ENCODE measurements around the gene IGF2BP1. TPM values are rescaled to one million over a fixed set of nuclear protein-coding genes. Genes with fewer than 3 reads are reported as not detected.
"Not testable (repeated sequence)": the region's sequence is repeated elsewhere in the genome, so short reads cannot be mapped to it uniquely, and the experiment has no call there.

The IGF2BP1 gene
- polyA plus RNA-seq, 1 donor: 30.7 TPM

- WGBS (ENCODE audit: insufficient coverage, low lambda C conversion rate): 100% methylated on average over 3 of the region's 13 CpGs
Measured at GRCh38 chr17:49036270-49036626, 39.1 kb downstream of the IGF2BP1 start.

GRCh38 chr17:49038138-49038537 lies 41.0 kb downstream of the IGF2BP1 start:
- Histone ChIP-seq H3K9me3 (ENCODE audit: control insufficient read depth, low read depth, low read length) (peaks cover 3% of the 10 kb centered on the region), H3K4me1 (ENCODE audit: control insufficient read depth, insufficient read depth, low read length) (no peaks in the 10 kb centered on the region), H3K27me3 (ENCODE audit: control insufficient read depth, insufficient read depth, low read length) (no peaks in the 10 kb centered on the region), H3K27ac (ENCODE audit: low read length) (no peak overlapping the region), H3K36me3 (ENCODE audit: control insufficient read depth, insufficient read depth, low read length) (peaks cover 68% of the 10 kb centered on the region), H3K4me3 (ENCODE audit: low read length) (no peak overlapping the region)
- DNase-seq: no peak
- WGBS (ENCODE audit: insufficient coverage, low lambda C conversion rate): no CpG with 5 or more reads among the region's 8 CpGs

More at GRCh38 chr17:49036270-49036626, 39.1 kb downstream of the IGF2BP1 start:
- DNase-seq: no peak
- Histone ChIP-seq H3K4me3 (ENCODE audit: low read length) (no peak overlapping the region), H3K9me3 (ENCODE audit: control insufficient read depth, low read depth, low read length) (peaks cover 3% of the 10 kb centered on the region), H3K27ac (ENCODE audit: low read length) (no peak overlapping the region), H3K36me3 (ENCODE audit: control insufficient read depth, insufficient read depth, low read length) (peaks cover 59% of the 10 kb centered on the region), H3K4me1 (ENCODE audit: control insufficient read depth, insufficient read depth, low read length) (peaks cover 2% of the 10 kb centered on the region), H3K27me3 (ENCODE audit: control insufficient read depth, insufficient read depth, low read length) (no peaks in the 10 kb centered on the region)

GRCh38 chr17:49038544-49038943 lies 41.4 kb downstream of the IGF2BP1 start:
- Histone ChIP-seq H3K27me3 (ENCODE audit: control insufficient read depth, insufficient read depth, low read length) (no peaks in the 10 kb centered on the region), H3K4me1 (ENCODE audit: control insufficient read depth, insufficient read depth, low read length) (no peaks in the 10 kb centered on the region), H3K4me3 (ENCODE audit: low read length) (no peak overlapping the region), H3K9me3 (ENCODE audit: control insufficient read depth, low read depth, low read length) (peaks cover 3% of the 10 kb centered on the region), H3K27ac (ENCODE audit: low read length) (no peak overlapping the region), H3K36me3 (ENCODE audit: control insufficient read depth, insufficient read depth, low read length) (peaks cover 71% of the 10 kb centered on the region)
- WGBS (ENCODE audit: insufficient coverage, low lambda C conversion rate): no CpG with 5 or more reads among the region's 2 CpGs
- DNase-seq: no peak

DNA sequence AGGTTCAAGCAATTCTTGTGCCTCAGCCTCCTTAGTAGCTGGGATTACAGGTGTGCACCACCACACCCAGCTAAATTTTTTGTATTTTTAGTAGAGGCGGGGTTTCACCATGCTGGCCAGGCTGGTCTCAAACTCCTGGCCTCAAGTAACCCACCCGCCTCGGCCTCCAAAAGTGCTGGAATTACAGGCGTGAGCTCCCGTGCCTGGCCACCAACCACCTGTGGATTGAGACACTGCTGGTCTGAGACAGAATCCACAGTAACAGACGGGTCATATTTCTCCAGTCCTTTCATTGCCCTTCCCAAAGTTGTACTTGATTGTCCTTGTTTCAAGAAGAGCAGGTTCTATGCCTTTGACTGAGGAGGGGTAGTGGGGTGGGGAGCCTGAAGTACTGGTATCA lies 42.3 kb downstream of the IGF2BP1 start:
- WGBS (ENCODE audit: insufficient coverage, low lambda C conversion rate): no CpG with 5 or more reads among the region's 6 CpGs
- not testable (repeated sequence) for H3K27ac ChIP-seq (ENCODE audit: low read length); H3K4me1 ChIP-seq (ENCODE audit: control insufficient read depth, insufficient read depth, low read length); H3K9me3 ChIP-seq (ENCODE audit: control insufficient read depth, low read depth, low read length); DNase-seq; H3K27me3 ChIP-seq (ENCODE audit: control insufficient read depth, insufficient read depth, low read length); H3K4me3 ChIP-seq (ENCODE audit: low read length)
- peaks cover 75% of the 10 kb centered on the region for H3K36me3 ChIP-seq (ENCODE audit: control insufficient read depth, insufficient read depth, low read length)

- Histone ChIP-seq H3K27ac (ENCODE audit: low read length) (no peak overlapping the region), H3K27me3 (ENCODE audit: control insufficient read depth, insufficient read depth, low read length) (no peaks in the 10 kb centered on the region), H3K9me3 (ENCODE audit: control insufficient read depth, low read depth, low read length) (no peaks in the 10 kb centered on the region), H3K4me3 (ENCODE audit: low read length) (no peak overlapping the region), H3K4me1 (ENCODE audit: control insufficient read depth, insufficient read depth, low read length) (no peaks in the 10 kb centered on the region), H3K36me3 (ENCODE audit: control insufficient read depth, insufficient read depth, low read length) (peaks cover 89% of the 10 kb centered on the region)
- DNase-seq: no peak
- WGBS (ENCODE audit: insufficient coverage, low lambda C conversion rate): no CpG with 5 or more reads among the region's 4 CpGs
Measured at GRCh38 chr17:49041527-49041926, 44.3 kb downstream of the IGF2BP1 start.

DNA sequence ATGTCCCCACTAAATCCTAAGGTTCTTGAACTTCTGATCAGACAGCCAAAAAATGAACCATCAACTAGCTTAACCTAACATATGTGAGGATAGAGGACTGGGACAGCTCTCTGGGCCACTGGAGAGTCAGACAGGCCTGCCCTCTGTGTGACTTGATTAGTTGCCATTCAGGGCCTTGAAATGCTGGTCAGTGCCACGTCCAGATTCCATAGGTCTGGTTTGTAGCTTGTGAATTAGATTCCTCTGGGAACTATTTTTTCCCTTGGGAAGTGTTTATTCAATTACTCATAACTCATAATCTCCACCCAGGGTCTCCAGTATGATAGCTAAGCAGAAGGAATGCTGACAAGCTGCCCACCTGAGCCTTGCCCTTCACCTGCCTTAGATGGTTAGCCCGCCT lies 48.2 kb downstream of the IGF2BP1 start:
- Histone ChIP-seq H3K27me3 (ENCODE audit: control insufficient read depth, insufficient read depth, low read length) (no peaks in the 10 kb centered on the region), H3K36me3 (ENCODE audit: control insufficient read depth, insufficient read depth, low read length) (peaks cover 93% of the 10 kb centered on the region), H3K4me3 (ENCODE audit: low read length) (no peak overlapping the region), H3K27ac (ENCODE audit: low read length) (no peak overlapping the region), H3K9me3 (ENCODE audit: control insufficient read depth, low read depth, low read length) (no peaks in the 10 kb centered on the region), H3K4me1 (ENCODE audit: control insufficient read depth, insufficient read depth, low read length) (no peaks in the 10 kb centered on the region)
- no peak for DNase-seq
- WGBS (ENCODE audit: insufficient coverage, low lambda C conversion rate): no CpG with 5 or more reads among the region's 2 CpGs

DNA sequence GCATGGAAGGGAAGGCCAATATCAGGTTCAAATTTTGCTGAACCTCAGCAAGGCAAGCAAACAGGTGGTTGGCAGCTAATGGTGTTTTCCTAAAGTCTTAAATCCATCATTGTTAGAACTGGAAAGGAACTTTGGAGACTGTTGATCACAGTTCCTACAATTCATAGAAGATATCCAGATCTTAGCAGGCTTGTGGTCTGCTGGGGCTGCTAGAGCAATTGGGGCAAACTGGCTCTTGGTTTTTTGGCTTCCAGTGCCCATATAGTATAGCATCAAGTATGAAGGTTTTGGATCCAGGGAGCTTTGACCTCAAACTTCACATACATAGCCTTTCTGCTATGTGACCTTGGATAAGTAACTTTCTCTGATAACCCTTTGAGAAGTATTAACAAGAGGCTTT lies 49.7 kb downstream of the IGF2BP1 start:
- no peaks in the 10 kb centered on the region for H3K9me3 ChIP-seq (ENCODE audit: control insufficient read depth, low read depth, low read length)
- H3K36me3 ChIP-seq (ENCODE audit: control insufficient read depth, insufficient read depth, low read length): peaks cover 93% of the 10 kb centered on the region

DNA sequence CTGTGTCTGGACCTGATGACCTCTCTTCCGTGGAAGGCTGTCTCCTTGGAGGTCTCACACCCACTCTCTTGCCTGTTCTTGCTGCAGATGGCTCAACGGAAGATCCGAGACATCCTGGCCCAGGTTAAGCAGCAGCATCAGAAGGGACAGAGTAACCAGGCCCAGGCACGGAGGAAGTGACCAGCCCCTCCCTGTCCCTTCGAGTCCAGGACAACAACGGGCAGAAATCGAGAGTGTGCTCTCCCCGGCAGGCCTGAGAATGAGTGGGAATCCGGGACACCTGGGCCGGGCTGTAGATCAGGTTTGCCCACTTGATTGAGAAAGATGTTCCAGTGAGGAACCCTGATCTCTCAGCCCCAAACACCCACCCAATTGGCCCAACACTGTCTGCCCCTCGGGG lies 52.1 kb downstream of the IGF2BP1 start:
- Histone ChIP-seq H3K4me1 (ENCODE audit: control insufficient read depth, insufficient read depth, low read length) (peaks cover 4% of the 10 kb centered on the region), H3K27me3 (ENCODE audit: control insufficient read depth, insufficient read depth, low read length) (no peaks in the 10 kb centered on the region), H3K4me3 (ENCODE audit: low read length) (no peak overlapping the region), H3K27ac (ENCODE audit: low read length) (no peak overlapping the region), H3K9me3 (ENCODE audit: control insufficient read depth, low read depth, low read length) (no peaks in the 10 kb centered on the region), H3K36me3 (ENCODE audit: control insufficient read depth, insufficient read depth, low read length) (peaks cover 85% of the 10 kb centered on the region)
- DNase-seq: no peak
- 40% methylated on average over 1 of the region's 11 CpGs for WGBS (ENCODE audit: insufficient coverage, low lambda C conversion rate)

More for the DNA sequence above, 49.7 kb downstream of the IGF2BP1 start:
- Histone ChIP-seq H3K27me3 (ENCODE audit: control insufficient read depth, insufficient read depth, low read length) (no peaks in the 10 kb centered on the region), H3K27ac (ENCODE audit: low read length) (no peak overlapping the region), H3K4me1 (ENCODE audit: control insufficient read depth, insufficient read depth, low read length) (no peaks in the 10 kb centered on the region), H3K4me3 (ENCODE audit: low read length) (no peak overlapping the region)
- DNase-seq: no peak

GRCh38 chr17:49050611-49051010 lies 53.4 kb downstream of the IGF2BP1 start:
- no peaks in the 10 kb centered on the region for H3K27me3 ChIP-seq (ENCODE audit: control insufficient read depth, insufficient read depth, low read length)
- H3K9me3 ChIP-seq (ENCODE audit: control insufficient read depth, low read depth, low read length): no peaks in the 10 kb centered on the region
- no peak overlapping the region for H3K4me3 ChIP-seq (ENCODE audit: low read length)
- H3K27ac ChIP-seq (ENCODE audit: low read length): no peak overlapping the region
- no CpG with 5 or more reads among the region's 2 CpGs for WGBS (ENCODE audit: insufficient coverage, low lambda C conversion rate)
- peaks cover 75% of the 10 kb centered on the region for H3K36me3 ChIP-seq (ENCODE audit: control insufficient read depth, insufficient read depth, low read length)
- no peak for DNase-seq
- H3K4me1 ChIP-seq (ENCODE audit: control insufficient read depth, insufficient read depth, low read length): peaks cover 4% of the 10 kb centered on the region

- no peak overlapping the region for H3K4me3 ChIP-seq (ENCODE audit: low read length)
- H3K27me3 ChIP-seq (ENCODE audit: control insufficient read depth, insufficient read depth, low read length): no peaks in the 10 kb centered on the region
- H3K9me3 ChIP-seq (ENCODE audit: control insufficient read depth, low read depth, low read length): no peaks in the 10 kb centered on the region
- peaks cover 4% of the 10 kb centered on the region for H3K4me1 ChIP-seq (ENCODE audit: control insufficient read depth, insufficient read depth, low read length)
- no peak for DNase-seq
- peaks cover 68% of the 10 kb centered on the region for H3K36me3 ChIP-seq (ENCODE audit: control insufficient read depth, insufficient read depth, low read length)
- no peak overlapping the region for H3K27ac ChIP-seq (ENCODE audit: low read length)
- no CpG with 5 or more reads among the region's 1 CpG for WGBS (ENCODE audit: insufficient coverage, low lambda C conversion rate)
Measured at GRCh38 chr17:49051269-49051668, 54.1 kb downstream of the IGF2BP1 start.

- peaks cover 54% of the 10 kb centered on the region for H3K36me3 ChIP-seq (ENCODE audit: control insufficient read depth, insufficient read depth, low read length)
- H3K4me1 ChIP-seq (ENCODE audit: control insufficient read depth, insufficient read depth, low read length): peaks cover 4% of the 10 kb centered on the region
- no CpG with 5 or more reads among the region's 6 CpGs for WGBS (ENCODE audit: insufficient coverage, low lambda C conversion rate)
- DNase-seq: no peak
- no peak overlapping the region for H3K27ac ChIP-seq (ENCODE audit: low read length)
- H3K27me3 ChIP-seq (ENCODE audit: control insufficient read depth, insufficient read depth, low read length): no peaks in the 10 kb centered on the region
- no peak overlapping the region for H3K4me3 ChIP-seq (ENCODE audit: low read length)
- no peaks in the 10 kb centered on the region for H3K9me3 ChIP-seq (ENCODE audit: control insufficient read depth, low read depth, low read length)
Measured at GRCh38 chr17:49053171-49053829, 56.1 kb downstream of the IGF2BP1 start.
